Measurements from ENCODE around the gene SASS6. TPM values are rescaled to one million over a fixed set of nuclear protein-coding genes. Genes with fewer than 3 reads are reported as not detected.

Gene SASS6
- total and polyA plus RNA-seq, 10 of the 15 experiments (the other 5 are each of a cell fraction or from before 2014, with no cell fraction given): 6.6 to 17.9 (median 10.2) TPM

DNA sequence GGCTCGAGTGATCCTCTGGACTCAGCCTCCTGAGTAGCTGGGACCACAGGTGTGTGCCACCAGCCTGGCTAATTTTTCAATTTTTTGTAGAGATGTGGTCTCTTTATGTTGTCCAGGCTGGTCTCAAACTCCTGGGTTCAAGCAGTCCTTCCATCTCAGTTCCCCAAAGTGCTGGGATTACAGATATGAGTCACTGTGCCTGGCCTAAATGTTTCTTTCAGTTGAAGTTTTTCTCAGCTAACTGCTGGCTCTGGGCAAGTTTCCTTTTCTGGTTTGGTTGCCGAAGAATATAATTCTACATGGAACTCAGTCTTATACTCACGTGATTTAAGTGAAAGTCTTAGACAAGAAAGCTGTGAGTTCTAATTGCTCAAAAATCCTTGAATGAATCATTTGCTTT is 57.0 kb downstream of the SASS6 start (continued):
- no peak for TF ChIP-seq ZBTB4 (CRISPR knock-in tag; IDR thresholded peaks at IDR 0.05)
- no peak for TF ChIP-seq PRDM15 (CRISPR knock-in tag; IDR thresholded peaks at IDR 0.05)
- TF ChIP-seq RBBP5 (conservative IDR thresholded peaks at IDR 0.05): no peak
- no peak for TF ChIP-seq ZNF622 (IDR thresholded peaks at IDR 0.05)
- no peak for TF ChIP-seq PKNOX1 (IDR thresholded peaks at IDR 0.05)
- TF ChIP-seq, protein P1, sequence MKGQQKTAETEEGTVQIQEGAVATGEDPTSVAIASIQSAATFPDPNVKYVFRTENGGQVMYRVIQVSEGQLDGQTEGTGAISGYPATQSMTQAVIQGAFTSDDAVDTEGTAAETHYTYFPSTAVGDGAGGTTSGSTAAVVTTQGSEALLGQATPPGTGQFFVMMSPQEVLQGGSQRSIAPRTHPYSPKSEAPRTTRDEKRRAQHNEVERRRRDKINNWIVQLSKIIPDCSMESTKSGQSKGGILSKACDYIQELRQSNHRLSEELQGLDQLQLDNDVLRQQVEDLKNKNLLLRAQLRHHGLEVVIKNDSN (IDR thresholded peaks at IDR 0.05; ENCODE audit: borderline replicate concordance, extremely low read length, insufficient read depth, low read depth, low read length): no peak
- no peak for TF ChIP-seq EZH2 (IDR thresholded peaks at IDR 0.05; ENCODE audit: borderline replicate concordance, control insufficient read depth, low read depth, low read length)
- no peak for TF ChIP-seq CEBPB (IDR thresholded peaks at IDR 0.05; ENCODE audit: borderline replicate concordance in 1 of 2, low read depth in 2 of 2, low read length in 2 of 2)
- TF ChIP-seq BCLAF1 (IDR thresholded peaks at IDR 0.05): no peak
- no peak for TF ChIP-seq SREBF1 (IDR thresholded peaks at IDR 0.05; ENCODE audit: low read length)
- TF ChIP-seq FOXM1 (IDR thresholded peaks at IDR 0.05; ENCODE audit: low read depth, low read length): peak; percentile 75
- peak; percentile 95 for TF ChIP-seq JUNB (IDR thresholded peaks at IDR 0.05)
- peak; percentile 85 for TF ChIP-seq MTA2 (IDR thresholded peaks at IDR 0.05; ENCODE audit: low read depth)
- TF ChIP-seq ATF7 (IDR thresholded peaks at IDR 0.05; ENCODE audit: low read depth): peak; percentile 51; the same call in 1 of the 2 replicates
- no peak for TF ChIP-seq ZZZ3 (IDR thresholded peaks at IDR 0.05; ENCODE audit: control insufficient read depth, insufficient read length, low read depth)
- TF ChIP-seq, protein P2, sequence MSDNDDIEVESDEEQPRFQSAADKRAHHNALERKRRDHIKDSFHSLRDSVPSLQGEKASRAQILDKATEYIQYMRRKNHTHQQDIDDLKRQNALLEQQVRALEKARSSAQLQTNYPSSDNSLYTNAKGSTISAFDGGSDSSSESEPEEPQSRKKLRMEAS (IDR thresholded peaks at IDR 0.05; ENCODE audit: low read depth, low read length): no peak
- TF ChIP-seq BHLHE40 (IDR thresholded peaks at IDR 0.05; ENCODE audit: borderline replicate concordance in 1 of 2, low read depth in 2 of 2, low read length in 1 of 2): peak; percentile 80 to 84
- TF ChIP-seq SIN3A (IDR thresholded peaks at IDR 0.05; ENCODE audit: low read depth, low read length): no peak
- no peak for TF ChIP-seq PAX8 (IDR thresholded peaks at IDR 0.05)

Measured in GM12878 (cell line).